Lower leg skin (tissue), 3 donors: ENCODE data around the gene TAF11L12.

Source experiments
- POLR2A ChIP-seq, 2 donors: fragments of 450-650 bp; IDR thresholded peaks; one replicate each; pipeline ENCODE4 v1.6.1; 2016 to 2017; ENCODE audit warnings: antibody characterized with exemption in 2 of 2, mild to moderate bottlenecking in 1 of 2, moderate library complexity in 1 of 2
- TF ChIP-seq, protein P1 (sequence below), 3 donors: fragments of 450-650 bp; IDR thresholded peaks; one replicate each; pipeline ENCODE4 v1.5.1; 2016; ENCODE audit warnings: antibody characterized with exemption in 3 of 3, mild to moderate bottlenecking in 3 of 3, moderate library complexity in 2 of 3

- TF ChIP-seq, protein P1, sequence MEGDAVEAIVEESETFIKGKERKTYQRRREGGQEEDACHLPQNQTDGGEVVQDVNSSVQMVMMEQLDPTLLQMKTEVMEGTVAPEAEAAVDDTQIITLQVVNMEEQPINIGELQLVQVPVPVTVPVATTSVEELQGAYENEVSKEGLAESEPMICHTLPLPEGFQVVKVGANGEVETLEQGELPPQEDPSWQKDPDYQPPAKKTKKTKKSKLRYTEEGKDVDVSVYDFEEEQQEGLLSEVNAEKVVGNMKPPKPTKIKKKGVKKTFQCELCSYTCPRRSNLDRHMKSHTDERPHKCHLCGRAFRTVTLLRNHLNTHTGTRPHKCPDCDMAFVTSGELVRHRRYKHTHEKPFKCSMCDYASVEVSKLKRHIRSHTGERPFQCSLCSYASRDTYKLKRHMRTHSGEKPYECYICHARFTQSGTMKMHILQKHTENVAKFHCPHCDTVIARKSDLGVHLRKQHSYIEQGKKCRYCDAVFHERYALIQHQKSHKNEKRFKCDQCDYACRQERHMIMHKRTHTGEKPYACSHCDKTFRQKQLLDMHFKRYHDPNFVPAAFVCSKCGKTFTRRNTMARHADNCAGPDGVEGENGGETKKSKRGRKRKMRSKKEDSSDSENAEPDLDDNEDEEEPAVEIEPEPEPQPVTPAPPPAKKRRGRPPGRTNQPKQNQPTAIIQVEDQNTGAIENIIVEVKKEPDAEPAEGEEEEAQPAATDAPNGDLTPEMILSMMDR (IDR thresholded peaks at IDR 0.05), result no peak
- TF ChIP-seq POLR2A (IDR thresholded peaks at IDR 0.05), result no peak
Measured at GRCh38 chr5:17634160-17634559, 24.0 kb downstream of the TAF11L12 start, which contains the start of gene TAF11L14.
